Testis (tissue), 2 donors: ENCODE results near the gene BASP1.

Experiments used
- CTCF ChIP-seq, 3 experiments: fragments of 450-650 bp in 2 of 3; fragments of 200-600 bp in 1 of 3; sonication (generic) in 1 of 3; IDR thresholded peaks; one replicate each; pipeline ENCODE4 v1.5.1; 2016 to 2019; ENCODE audit warnings: antibody characterized with exemption in 3 of 3, mild to moderate bottlenecking in 2 of 3, moderate library complexity in 1 of 3
- POLR2A ChIP-seq: fragments of 450-650 bp; IDR thresholded peaks from one replicate; pipeline ENCODE4 v1.6.1; 2017; ENCODE audit warnings: antibody characterized with exemption, mild to moderate bottlenecking, moderate library complexity

GRCh38 chr5:17275289-17276158 lies 58.1 kb downstream of the BASP1 start:
- TF ChIP-seq CTCF (IDR thresholded peaks at IDR 0.05), result no peak
- TF ChIP-seq POLR2A, result no peak
